Sigmoid colon (tissue), 7 donors: Measurements from ENCODE around the gene RELB. TPM values are rescaled to one million over a fixed set of nuclear protein-coding genes. Genes with fewer than 3 reads are reported as not detected.

ENCODE experiments used
- DNase-seq: peaks from one replicate; pipeline ENCODE4 v3.0.0-alpha.2; 2019
- H3K27ac ChIP-seq, 4 donors: fragments of 200-600 bp; sonication (generic); one replicate each; pipeline ENCODE4 v1.5.1; 2016 to 2019; ENCODE audit warnings: mild to moderate bottlenecking in 1 of 4
- H3K27me3 ChIP-seq, 3 donors: fragments of 200-600 bp; sonication (generic); one replicate each; pipeline ENCODE4 v1.5.1; 2019; ENCODE audit warnings: mild to moderate bottlenecking in 1 of 3
- H3K36me3 ChIP-seq, 4 donors: fragments of 200-600 bp; sonication (generic); one replicate each; pipeline ENCODE4 v1.5.1; 2016 to 2019
- H3K4me1 ChIP-seq, 4 donors: fragments of 200-600 bp; sonication (generic); one replicate each; pipeline ENCODE4 v1.5.1; 2017 to 2019
- H3K4me3 ChIP-seq, 4 donors: fragments of 200-600 bp; sonication (generic); one replicate each; pipeline ENCODE4 v1.5.1; 2017 to 2019; ENCODE audit warnings: mild to moderate bottlenecking in 2 of 4, moderate library complexity in 1 of 4
- H3K9me3 ChIP-seq, 4 donors: fragments of 200-600 bp in 3 of 4; sonication (generic) in 3 of 4; one replicate each; pipeline versions ENCODE4 v1.5.1 to v1.6.1; 2013 to 2019
- CTCF ChIP-seq, 4 experiments: fragments of 450-650 bp in 3 of 4; fragments of 200-600 bp in 1 of 4; IDR thresholded peaks; one replicate each; pipeline ENCODE4 v1.5.1; 2016 to 2019; ENCODE audit warnings: antibody characterized with exemption in 4 of 4, mild to moderate bottlenecking in 3 of 4, moderate library complexity in 2 of 4
- EP300 ChIP-seq, 4 donors: sonication (generic); formaldehyde crosslinking; IDR thresholded peaks; one replicate each; pipeline ENCODE4 v1.6.1; 2017; ENCODE audit warnings: antibody characterized with exemption in 4 of 4
- POLR2A ChIP-seq, 2 donors: fragments of 450-650 bp; IDR thresholded peaks; one replicate each; pipeline ENCODE4 v1.6.1; 2016; ENCODE audit warnings: antibody characterized with exemption in 2 of 2, mild to moderate bottlenecking in 2 of 2, moderate library complexity in 2 of 2
- POLR2AphosphoS5 ChIP-seq, 4 donors: sonication (generic); formaldehyde crosslinking; IDR thresholded peaks; one replicate each; pipeline ENCODE4 v1.6.1; 2017; ENCODE audit warnings: antibody characterized with exemption in 4 of 4
- WGBS, 2 donors: extraction: QIAGEN DNeasy Blood & Tissue Kit; methylation state at CpG; one replicate each; pipeline ENCODE4 v1.1.7; 2013; 5-methylcytosine and 5-hydroxymethylcytosine counted together
- intact Hi-C: fragments of 100-400 bp; cut with DNase I; formaldehyde crosslinking; loops from one replicate; pipeline ENCODE4 v1.15.1; 2023
- polyA plus RNA-seq, 3 donors: library from polyadenylated mRNA; stranded (reverse); fragments of 200-250 nt; gene quantifications; one replicate each; pipeline ENCODE4 v1.2.3, GENCODE V29; 2013
- total RNA-seq, 4 donors: library from RNA; depleted of rRNA; stranded (reverse); fragments of >200 nt; gene quantifications; one replicate each; pipeline ENCODE4 v1.1.0, GENCODE V29; 2016
- donor health status: healthy with polysubstance abuse.
- donor health status: Bipolar disorder and iron deficiency.
- donor health status: healthy.

RELB gene
- total and polyA plus RNA-seq, 7 donors = 3.2 to 50.2 (median 16.7) TPM

- 37 to 69% methylated on average over 15 of the region's 15 CpGs for WGBS, 2 donors
- H3K27me3 ChIP-seq = no peaks in the 10 kb centered on the region
- peak overlapping the region in 2 of 4 donors; percentile 3 to 60 for H3K27ac ChIP-seq
- H3K4me1 ChIP-seq = peaks cover 0 to 41% (median 35%) of the 10 kb centered on the region in 4 donors
- no peak for DNase-seq
- no peak for TF ChIP-seq CTCF (IDR thresholded peaks at IDR 0.05)
- no peak for TF ChIP-seq EP300 (IDR thresholded peaks at IDR 0.05)
- TF ChIP-seq POLR2AphosphoS5 (IDR thresholded peaks at IDR 0.05) = no peak
- TF ChIP-seq POLR2A (IDR thresholded peaks at IDR 0.05) = no peak
- intact Hi-C loops = loop anchor here (5.0 kb wide), 2 partner anchors 40 to 170 kb away; partner anchors contain the start of genes CLASRP and EXOC3L2
- H3K4me3 ChIP-seq = peak overlapping the region in 2 of 4 donors; percentile 46 to 51
- no peaks in the 10 kb centered on the region for H3K9me3 ChIP-seq
- peaks cover 0 to 9% (median 2%) of the 10 kb centered on the region in 4 donors for H3K36me3 ChIP-seq
Observed at GRCh38 chr19:45076851-45077730, 75.8 kb downstream of the RELB start.

GRCh38 chr19:45078390-45079062 is 77.3 kb downstream of the RELB start:
- intact Hi-C loops = loop anchor here (5.0 kb wide), 2 partner anchors 41 to 169 kb away; partner anchors contain the start of genes CLASRP and EXOC3L2
- Histone ChIP-seq H3K4me3 (peak overlapping the region; percentile 71 to 91 (median 86)), H3K9me3 (no peaks in the 10 kb centered on the region), H3K27ac (peak overlapping the region; percentile 73 to 80 (median 78)), H3K4me1 (peaks cover 0 to 41% (median 35%) of the 10 kb centered on the region in 4 donors), H3K27me3 (no peaks in the 10 kb centered on the region), H3K36me3 (peaks cover 0 to 15% (median 3%) of the 10 kb centered on the region in 4 donors)
- no peak for DNase-seq
- no peak for TF ChIP-seq EP300 (IDR thresholded peaks at IDR 0.05)
- TF ChIP-seq POLR2A (IDR thresholded peaks at IDR 0.05) = no peak
- TF ChIP-seq POLR2AphosphoS5 (IDR thresholded peaks at IDR 0.05) = no peak
- TF ChIP-seq CTCF (IDR thresholded peaks at IDR 0.05) = no peak
- 59 to 62% methylated on average over 10 of the region's 10 CpGs for WGBS, 2 donors

GRCh38 chr19:45079063-45079910 is 78.0 kb downstream of the RELB start, which contains the start of gene GEMIN7:
GEMIN7 (plus strand) TSS chr19:45079260; CDS start chr19:45090115, 10,855 bp downstream.
- peaks cover 0 to 41% (median 35%) of the 10 kb centered on the region in 4 donors for H3K4me1 ChIP-seq
- H3K27ac ChIP-seq = peak within 1 kb of the TSS; percentile 73 to 80 (median 78)
- H3K36me3 ChIP-seq = peaks cover 0 to 16% (median 3%) of the 10 kb centered on the region in 4 donors
- peak; percentile 87 for DNase-seq
- peak within 1 kb of the TSS; percentile 71 to 91 (median 86) for H3K4me3 ChIP-seq
- WGBS, 2 donors = 0% methylated on average over 61 of the region's 61 CpGs
- H3K9me3 ChIP-seq = no peaks in the 10 kb centered on the region
- peak in 1 of 4 experiments; percentile 10 for TF ChIP-seq CTCF (IDR thresholded peaks at IDR 0.05)
- peak in 3 of 4 donors; percentile 36 to 62 (median 62) for TF ChIP-seq POLR2AphosphoS5 (IDR thresholded peaks at IDR 0.05)
- no peak for TF ChIP-seq EP300 (IDR thresholded peaks at IDR 0.05)
- no peaks in the 10 kb centered on the region for H3K27me3 ChIP-seq
- intact Hi-C loops = loop anchor here (5.0 kb wide), 2 partner anchors 42 to 168 kb away; partner anchors contain the start of genes CLASRP and EXOC3L2

GRCh38 chr19:45079911-45080370 is 78.7 kb downstream of the RELB start:
- no peak for TF ChIP-seq POLR2A (IDR thresholded peaks at IDR 0.05)
- TF ChIP-seq CTCF (IDR thresholded peaks at IDR 0.05) = no peak
- TF ChIP-seq POLR2AphosphoS5 (IDR thresholded peaks at IDR 0.05) = no peak
- no peak for TF ChIP-seq EP300 (IDR thresholded peaks at IDR 0.05)
- Histone ChIP-seq H3K4me1 (peaks cover 0 to 40% (median 35%) of the 10 kb centered on the region in 4 donors), H3K9me3 (no peaks in the 10 kb centered on the region), H3K27ac (peak overlapping the region in 3 of 4 donors; percentile 77 to 80 (median 80)), H3K27me3 (no peaks in the 10 kb centered on the region), H3K4me3 (peak overlapping the region; percentile 71 to 91 (median 86)), H3K36me3 (peaks cover 0 to 22% (median 3%) of the 10 kb centered on the region in 4 donors)
- intact Hi-C loops = loop anchor here (5.0 kb wide), 2 partner anchors 43 to 167 kb away; partner anchors contain the start of genes CLASRP and EXOC3L2
- DNase-seq = no peak
- 4 to 9% methylated on average over 6 of the region's 6 CpGs for WGBS, 2 donors
